GM21447 (cell line): ENCODE results near the gene PTPN14.
A peak's percentile ranks its signal among the peaks of the same experiment; 100 is the strongest.
"Not testable (repeated sequence)": the region's sequence is repeated elsewhere in the genome, so short reads cannot be mapped to it uniquely, and the experiment has no call there.

Experiments used
- ATAC-seq: cut with Tn5 transposase; IDR thresholded peaks from one replicate; pipeline ENCODE4 v1.9.1; 2021; ENCODE audit not compliant: unreplicated experiment

PTPN14 gene

GRCh38 chr1:214551436-214552173 lies at the start of gene PTPN14:
Gene PTPN14, minus strand, starts transcription at chr1:214551602. Its CDS starts 86,799 bp downstream, at chr1:214464803.
- peak; percentile 41 for ATAC-seq

- no peak for ATAC-seq
These were observed 41.8 kb upstream of the PTPN14 start for GRCh38 chr1:214593158-214593557.

- not testable (repeated sequence) for ATAC-seq
These were observed 40.5 kb upstream of the PTPN14 start for GRCh38 chr1:214591918-214592317.

GRCh38 chr1:214590696-214591095 lies 39.3 kb upstream of the PTPN14 start:
- ATAC-seq, result no peak

GRCh38 chr1:214588963-214589597 lies 37.7 kb upstream of the PTPN14 start:
- no peak for ATAC-seq

GRCh38 chr1:214587165-214587564 lies 35.8 kb upstream of the PTPN14 start:
- ATAC-seq, result no peak

GRCh38 chr1:214586621-214587020 lies 35.2 kb upstream of the PTPN14 start:
- no peak for ATAC-seq

GRCh38 chr1:214584805-214585766 lies 33.7 kb upstream of the PTPN14 start:
- ATAC-seq, result no peak

- no peak for ATAC-seq
These were observed 32.6 kb upstream of the PTPN14 start for GRCh38 chr1:214583824-214584554.

GRCh38 chr1:214583113-214583512 lies 31.7 kb upstream of the PTPN14 start:
- no peak for ATAC-seq

GRCh38 chr1:214582289-214582891 lies 31.0 kb upstream of the PTPN14 start:
- ATAC-seq, result no peak

GRCh38 chr1:214581785-214582184 lies 30.4 kb upstream of the PTPN14 start:
- no peak for ATAC-seq

- no peak for ATAC-seq
These were observed 27.8 kb upstream of the PTPN14 start for GRCh38 chr1:214579183-214579582.

GRCh38 chr1:214576120-214576519 lies 24.7 kb upstream of the PTPN14 start:
- ATAC-seq, result not testable (repeated sequence)

GRCh38 chr1:214574598-214575411 lies 23.4 kb upstream of the PTPN14 start:
- no peak for ATAC-seq

GRCh38 chr1:214573386-214574318 lies 22.2 kb upstream of the PTPN14 start:
- no peak for ATAC-seq

GRCh38 chr1:214571281-214571680 lies 19.9 kb upstream of the PTPN14 start:
- ATAC-seq, result no peak

GRCh38 chr1:214570442-214570841 lies 19.0 kb upstream of the PTPN14 start:
- no peak for ATAC-seq
